Retinal pigment epithelial cell (primary cell): ENCODE data around the gene TBX3.

Experiments
- DNase-seq: peaks from one replicate; pipeline ENCODE4 v3.0.0-alpha.2; 2010; ENCODE audit warnings: low read depth
- H3K4me3 ChIP-seq: 2 replicates; pipeline ENCODE4 v1.5.1; 2011; ENCODE audit warnings: mild to moderate bottlenecking, low read length, control low read depth, moderate library complexity
- CTCF ChIP-seq: conservative IDR thresholded peaks from 2 replicates; pipeline ENCODE4 v1.5.1; 2011; ENCODE audit warnings: low read depth, low read length, control low read depth, inconsistent platforms

TBX3 gene

GRCh38 chr12:114678028-114678427 is 5.9 kb downstream of the TBX3 start:
- DNase-seq, result no peak
- H3K4me3 ChIP-seq, result no peak overlapping the region

GRCh38 chr12:114676142-114676741 is 7.7 kb downstream of the TBX3 start:
- no peak for TF ChIP-seq CTCF
- no peak for DNase-seq
- no peak overlapping the region for H3K4me3 ChIP-seq

More at GRCh38 chr12:114678028-114678427, 5.9 kb downstream of the TBX3 start:
- no peak for TF ChIP-seq CTCF

- DNase-seq, result no peak
- H3K4me3 ChIP-seq, result no peak overlapping the region
These were observed 9.5 kb downstream of the TBX3 start for GRCh38 chr12:114674251-114675047.

GRCh38 chr12:114673901-114674250 is 10.1 kb downstream of the TBX3 start:
- H3K4me3 ChIP-seq, result no peak overlapping the region
- no peak for DNase-seq
- no peak for TF ChIP-seq CTCF

More at GRCh38 chr12:114674251-114675047, 9.5 kb downstream of the TBX3 start:
- TF ChIP-seq CTCF, result no peak

- H3K4me3 ChIP-seq, result no peak overlapping the region
- no peak for TF ChIP-seq CTCF
- no peak for DNase-seq
These were observed 10.7 kb downstream of the TBX3 start for GRCh38 chr12:114673169-114673833.

GRCh38 chr12:114672817-114673168 is 11.2 kb downstream of the TBX3 start:
- DNase-seq, result no peak
- H3K4me3 ChIP-seq, result no peak overlapping the region
- no peak for TF ChIP-seq CTCF
